IMR-90 (cell line): ENCODE measurements around the gene VDAC2.

Experiments
- BHLHE40 ChIP-seq: fragments of 150-350 bp; IDR thresholded peaks from 2 replicates; pipeline ENCODE4 v1.6.1; 2016; ENCODE audit warnings: mild to moderate bottlenecking, low read depth, low read length
- MXI1 ChIP-seq: IDR thresholded peaks from 2 replicates; pipeline ENCODE4 v1.6.1; 2012; ENCODE audit warnings: low read depth, mild to moderate bottlenecking, low read length, moderate library complexity, borderline replicate concordance
- POLR2A ChIP-seq: IDR thresholded peaks from 2 replicates; pipeline ENCODE4 v1.6.1; 2012; ENCODE audit warnings: mild to moderate bottlenecking, low read depth, low read length
- RFX5 ChIP-seq: IDR thresholded peaks from 2 replicates; pipeline ENCODE4 v1.8.0; 2012; ENCODE audit warnings: low read depth, mild to moderate bottlenecking, low read length, moderate library complexity
- SMC3 ChIP-seq: fragments of 150-350 bp; IDR thresholded peaks from 2 replicates; pipeline ENCODE4 v1.6.1; 2016; ENCODE audit warnings: low read depth, mild to moderate bottlenecking, antibody characterized with exemption, low read length, moderate library complexity
- TF ChIP-seq, protein P1 (sequence below): conservative IDR thresholded peaks from 2 replicates; pipeline ENCODE4 v1.5.1; 2012; ENCODE audit warnings: mild to moderate bottlenecking, low read depth, low read length, improper control_type of control experiment
- TF ChIP-seq, protein P2 (sequence below): fragments of 150-350 bp; IDR thresholded peaks from 2 replicates; pipeline ENCODE4 v1.6.1; 2017; ENCODE audit warnings: mild to moderate bottlenecking, antibody characterized with exemption, low read length, low read depth

GRCh38 chr10:75269605-75270004 lies 59.0 kb downstream of the VDAC2 start:
- TF ChIP-seq POLR2A (no peak), RFX5 (no peak), MXI1 (no peak), SMC3 (no peak), BHLHE40 (no peak)
- TF ChIP-seq, protein P1, sequence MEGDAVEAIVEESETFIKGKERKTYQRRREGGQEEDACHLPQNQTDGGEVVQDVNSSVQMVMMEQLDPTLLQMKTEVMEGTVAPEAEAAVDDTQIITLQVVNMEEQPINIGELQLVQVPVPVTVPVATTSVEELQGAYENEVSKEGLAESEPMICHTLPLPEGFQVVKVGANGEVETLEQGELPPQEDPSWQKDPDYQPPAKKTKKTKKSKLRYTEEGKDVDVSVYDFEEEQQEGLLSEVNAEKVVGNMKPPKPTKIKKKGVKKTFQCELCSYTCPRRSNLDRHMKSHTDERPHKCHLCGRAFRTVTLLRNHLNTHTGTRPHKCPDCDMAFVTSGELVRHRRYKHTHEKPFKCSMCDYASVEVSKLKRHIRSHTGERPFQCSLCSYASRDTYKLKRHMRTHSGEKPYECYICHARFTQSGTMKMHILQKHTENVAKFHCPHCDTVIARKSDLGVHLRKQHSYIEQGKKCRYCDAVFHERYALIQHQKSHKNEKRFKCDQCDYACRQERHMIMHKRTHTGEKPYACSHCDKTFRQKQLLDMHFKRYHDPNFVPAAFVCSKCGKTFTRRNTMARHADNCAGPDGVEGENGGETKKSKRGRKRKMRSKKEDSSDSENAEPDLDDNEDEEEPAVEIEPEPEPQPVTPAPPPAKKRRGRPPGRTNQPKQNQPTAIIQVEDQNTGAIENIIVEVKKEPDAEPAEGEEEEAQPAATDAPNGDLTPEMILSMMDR: no peak
- TF ChIP-seq, protein P2, sequence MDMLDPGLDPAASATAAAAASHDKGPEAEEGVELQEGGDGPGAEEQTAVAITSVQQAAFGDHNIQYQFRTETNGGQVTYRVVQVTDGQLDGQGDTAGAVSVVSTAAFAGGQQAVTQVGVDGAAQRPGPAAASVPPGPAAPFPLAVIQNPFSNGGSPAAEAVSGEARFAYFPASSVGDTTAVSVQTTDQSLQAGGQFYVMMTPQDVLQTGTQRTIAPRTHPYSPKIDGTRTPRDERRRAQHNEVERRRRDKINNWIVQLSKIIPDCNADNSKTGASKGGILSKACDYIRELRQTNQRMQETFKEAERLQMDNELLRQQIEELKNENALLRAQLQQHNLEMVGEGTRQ: no peak
